Muscle of arm (tissue), 12 donors: ENCODE measurements around the gene OSTM1. TPM values are rescaled to one million over a fixed set of nuclear protein-coding genes. Genes with fewer than 3 reads are reported as not detected.

ENCODE experiments used
- DNase-seq: peaks from one replicate; pipeline ENCODE4 v3.0.0-alpha.2; 2013
- polyA plus RNA-seq, 12 donors: library from polyadenylated mRNA; unstranded; fragments of 120-200 nt; gene quantifications; one replicate each; pipeline ENCODE4 v1.2.1, GENCODE V29; 2013; ENCODE audit not compliant: insufficient read length in 12 of 12

Gene OSTM1
- polyA plus RNA-seq, 12 donors: 19.4 to 33.0 (median 27.1) TPM; not detected in 1

GRCh38 chr6:108107102-108107501 lies 32.6 kb upstream of the OSTM1 start:
- DNase-seq: no peak

GRCh38 chr6:108106694-108107093 lies 32.2 kb upstream of the OSTM1 start:
- DNase-seq: no peak

GRCh38 chr6:108106261-108106660 lies 31.7 kb upstream of the OSTM1 start:
- no peak for DNase-seq

GRCh38 chr6:108105571-108105970 lies 31.0 kb upstream of the OSTM1 start:
- DNase-seq: no peak

GRCh38 chr6:108102965-108103364 lies 28.4 kb upstream of the OSTM1 start:
- DNase-seq: no peak

- no peak for DNase-seq
These were observed 25.5 kb upstream of the OSTM1 start for GRCh38 chr6:108100003-108100402.

GRCh38 chr6:108097882-108098281 lies 23.3 kb upstream of the OSTM1 start:
- no peak for DNase-seq

GRCh38 chr6:108093781-108094300 lies 19.3 kb upstream of the OSTM1 start:
- no peak for DNase-seq

GRCh38 chr6:108091288-108091687 lies 16.7 kb upstream of the OSTM1 start:
- DNase-seq: no peak

GRCh38 chr6:108083349-108083748 lies 8.8 kb upstream of the OSTM1 start:
- DNase-seq: no peak

- no peak for DNase-seq
These were observed 8.0 kb upstream of the OSTM1 start for GRCh38 chr6:108082539-108082938.

- no peak for DNase-seq
These were observed 5.7 kb upstream of the OSTM1 start for GRCh38 chr6:108080010-108080780.

GRCh38 chr6:108078191-108078590 lies 3.6 kb upstream of the OSTM1 start:
- DNase-seq: no peak

- no peak for DNase-seq
These were observed 533 bp downstream of the OSTM1 start for GRCh38 chr6:108074057-108074358.

- no peak for DNase-seq
These were observed 2.7 kb downstream of the OSTM1 start for GRCh38 chr6:108071736-108072276.

GRCh38 chr6:108068618-108069017 lies 5.9 kb downstream of the OSTM1 start:
- DNase-seq: no peak

- DNase-seq: no peak
These were observed 6.4 kb downstream of the OSTM1 start for GRCh38 chr6:108068182-108068581.

GRCh38 chr6:108052706-108053105 lies 21.8 kb downstream of the OSTM1 start:
- DNase-seq: no peak

- no peak for DNase-seq
These were observed 23.1 kb downstream of the OSTM1 start for GRCh38 chr6:108051481-108051880.

- DNase-seq: no peak
These were observed 34.9 kb downstream of the OSTM1 start for GRCh38 chr6:108039681-108040080.

GRCh38 chr6:108036884-108037283 lies 37.7 kb downstream of the OSTM1 start:
- DNase-seq: no peak

GRCh38 chr6:108031968-108032367 lies 42.6 kb downstream of the OSTM1 start:
- DNase-seq: no peak

- no peak for DNase-seq
These were observed 44.3 kb downstream of the OSTM1 start for GRCh38 chr6:108030211-108030610.
